Measurements from ENCODE around the gene CLCN1. TPM values are rescaled to one million over a fixed set of nuclear protein-coding genes. Genes with fewer than 3 reads are reported as not detected.

Gene CLCN1
- total and polyA plus RNA-seq, 2 donors (not counting 3 experiments of a cell fraction or from before 2014, with no cell fraction given), result not detected

DNA sequence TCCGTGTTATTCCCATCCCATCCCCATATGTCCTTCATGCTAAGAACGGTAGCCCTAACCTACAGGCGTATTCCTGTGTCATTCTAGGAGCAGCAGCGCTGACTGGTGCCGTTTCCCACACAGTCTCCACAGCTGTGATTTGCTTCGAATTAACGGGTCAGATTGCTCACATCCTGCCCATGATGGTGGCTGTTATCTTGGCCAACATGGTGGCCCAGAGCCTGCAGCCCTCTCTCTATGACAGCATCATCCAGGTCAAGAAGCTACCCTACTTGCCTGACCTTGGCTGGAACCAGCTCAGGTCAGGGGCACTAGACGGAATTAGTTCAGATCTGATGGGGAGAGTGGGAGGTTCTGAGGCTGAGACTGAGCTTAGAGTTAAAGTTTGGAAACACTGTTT lies 25.9 kb downstream of the CLCN1 start:
- no peaks in the 10 kb centered on the region for H3K9me3 ChIP-seq (replicated peaks; ENCODE audit: control insufficient read depth, insufficient read depth, low read length)
- peaks cover 4% of the 10 kb centered on the region for H3K4me1 ChIP-seq (ENCODE audit: control insufficient read depth, extremely low read depth, insufficient read depth, low read length)
- BruUV-seq (replicated peaks), result no TSS peak
- H3K27me3 ChIP-seq (ENCODE audit: control insufficient read depth in 2 of 2, insufficient read depth in 2 of 2, low read length in 2 of 2), result peaks cover 16 to 22% of the 10 kb centered on the region in 2 experiments
- H3K27ac ChIP-seq (ENCODE audit: insufficient read depth, low read depth, low read length), result no peak overlapping the region
- no peaks in the 10 kb centered on the region for H4K20me1 ChIP-seq (replicated peaks; ENCODE audit: control insufficient read depth, extremely low read depth, insufficient read depth, low read length)
- H3K9ac ChIP-seq (replicated peaks; ENCODE audit: extremely low read depth, insufficient read depth, low read length), result no peak overlapping the region
- no peaks in the 10 kb centered on the region for H3K36me3 ChIP-seq (ENCODE audit: control insufficient read depth in 2 of 2, extremely low read depth in 1 of 2, insufficient read depth in 2 of 2, low read length in 2 of 2)
- no peak overlapping the region for H3K4me2 ChIP-seq (ENCODE audit: insufficient read depth, low read length)
- H2AFZ ChIP-seq (ENCODE audit: low read depth, low read length), result no peak overlapping the region
- CTCF ChIA-PET, result interaction anchor here (1.3 kb wide), 1 partner anchor 163 kb away, joined by 3 read pairs; no protein-coding TSS in a partner anchor
- intact Hi-C loops (cut with micrococcal nuclease), result no loop called here
- dilution Hi-C loops (cut with MboI; ENCODE audit: extremely low pct_ligation_motif_present, low sequenced_read_pairs), result no loop called here
- DNase-seq (ENCODE audit: low read depth, low spot score) (no peak), FAIRE-seq (no peak)
- TF ChIP-seq EZH2 (IDR thresholded peaks at IDR 0.05; ENCODE audit: borderline replicate concordance, low read depth, low read length, severe bottlenecking) (no peak), GATA2 (IDR thresholded peaks at IDR 0.05; ENCODE audit: insufficient read depth, insufficient read length, low read depth, low read length) (no peak), POLR2A (IDR thresholded peaks at IDR 0.05; ENCODE audit: low read depth, low read length) (no peak), MYC (IDR thresholded peaks at IDR 0.05; ENCODE audit: low read depth, low read length) (no peak), MAX (IDR thresholded peaks at IDR 0.05; ENCODE audit: insufficient read depth, insufficient read length) (no peak), FOS (IDR thresholded peaks at IDR 0.05; ENCODE audit: borderline replicate concordance, insufficient read depth, low read length) (no peak), POLR2AphosphoS5 (IDR thresholded peaks at IDR 0.05; ENCODE audit: insufficient read depth, low read depth, low read length) (no peak), JUN (IDR thresholded peaks at IDR 0.05; ENCODE audit: borderline replicate concordance, insufficient read depth, insufficient read length, low read depth) (no peak)
- TF ChIP-seq, protein P1, sequence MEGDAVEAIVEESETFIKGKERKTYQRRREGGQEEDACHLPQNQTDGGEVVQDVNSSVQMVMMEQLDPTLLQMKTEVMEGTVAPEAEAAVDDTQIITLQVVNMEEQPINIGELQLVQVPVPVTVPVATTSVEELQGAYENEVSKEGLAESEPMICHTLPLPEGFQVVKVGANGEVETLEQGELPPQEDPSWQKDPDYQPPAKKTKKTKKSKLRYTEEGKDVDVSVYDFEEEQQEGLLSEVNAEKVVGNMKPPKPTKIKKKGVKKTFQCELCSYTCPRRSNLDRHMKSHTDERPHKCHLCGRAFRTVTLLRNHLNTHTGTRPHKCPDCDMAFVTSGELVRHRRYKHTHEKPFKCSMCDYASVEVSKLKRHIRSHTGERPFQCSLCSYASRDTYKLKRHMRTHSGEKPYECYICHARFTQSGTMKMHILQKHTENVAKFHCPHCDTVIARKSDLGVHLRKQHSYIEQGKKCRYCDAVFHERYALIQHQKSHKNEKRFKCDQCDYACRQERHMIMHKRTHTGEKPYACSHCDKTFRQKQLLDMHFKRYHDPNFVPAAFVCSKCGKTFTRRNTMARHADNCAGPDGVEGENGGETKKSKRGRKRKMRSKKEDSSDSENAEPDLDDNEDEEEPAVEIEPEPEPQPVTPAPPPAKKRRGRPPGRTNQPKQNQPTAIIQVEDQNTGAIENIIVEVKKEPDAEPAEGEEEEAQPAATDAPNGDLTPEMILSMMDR (IDR thresholded peaks at IDR 0.05; ENCODE audit: extremely low read depth in 1 of 2, insufficient read depth in 1 of 2, low read depth in 1 of 2, low read length in 2 of 2), result no peak
- no peaks in the 10 kb centered on the region for H3K9me1 ChIP-seq (replicated peaks; ENCODE audit: control insufficient read depth, extremely low read depth, insufficient read depth, low read length)
- no peak overlapping the region for H3K4me3 ChIP-seq (replicated peaks in 1 of 3; ENCODE audit: insufficient read depth in 1 of 3, low read depth in 1 of 3, low read length in 3 of 3)
- H3K79me2 ChIP-seq (ENCODE audit: control insufficient read depth, insufficient read depth, low read length), result no peaks in the 10 kb centered on the region
- POLR2A ChIA-PET, result no interaction called here
